MM.1S (cell line): Measurements from ENCODE around the gene CTNNA1.

ENCODE experiments used
- DNase-seq: peaks from one replicate; pipeline ENCODE4 v3.0.0-alpha.2; 2015
- H2AFZ ChIP-seq: fragments of 300-600 bp; sonication (generic); 2 replicates; pipeline ENCODE4 v1.6.0; 2016; ENCODE audit warnings: antibody characterized with exemption, low read length
- H3F3A ChIP-seq: fragments of 300-600 bp; sonication (generic); 2 replicates; pipeline ENCODE4 v1.6.1; 2016; ENCODE audit warnings: mild to moderate bottlenecking, antibody characterized with exemption, low read length, moderate library complexity, mixed read lengths; ENCODE audit not compliant: insufficient read depth
- H3K27ac ChIP-seq: fragments of 300-600 bp; sonication (generic); 2 replicates; pipeline ENCODE4 v1.5.1; 2016; ENCODE audit warnings: mild to moderate bottlenecking, low read length
- H3K27me3 ChIP-seq: fragments of 300-600 bp; sonication (generic); replicated peaks from 2 replicates; pipeline ENCODE4 v1.6.0; 2016; ENCODE audit warnings: low read length; ENCODE audit not compliant: insufficient read depth
- H3K36me3 ChIP-seq: fragments of 300-600 bp; sonication (generic); replicated peaks from 2 replicates; pipeline ENCODE4 v1.6.1; 2016; ENCODE audit warnings: mild to moderate bottlenecking, low read length, mixed read lengths; ENCODE audit not compliant: insufficient read depth
- H3K4me1 ChIP-seq: fragments of 300-600 bp; sonication (generic); 2 replicates; pipeline ENCODE4 v1.6.1; 2016; ENCODE audit warnings: low read length, mixed read lengths
- H3K4me2 ChIP-seq: fragments of 300-600 bp; sonication (generic); 2 replicates; pipeline ENCODE4 v1.6.0; 2016; ENCODE audit warnings: low read depth, low read length
- H3K4me3 ChIP-seq: fragments of 300-600 bp; sonication (generic); 2 replicates; pipeline ENCODE4 v1.5.1; 2016; ENCODE audit warnings: low read length, mixed read lengths
- H3K79me2 ChIP-seq: fragments of 300-600 bp; sonication (generic); 2 replicates; pipeline ENCODE4 v1.6.1; 2016; ENCODE audit warnings: mixed run types, low read length, mixed read lengths
- H3K9ac ChIP-seq: fragments of 300-600 bp; sonication (generic); 2 replicates; pipeline ENCODE4 v1.6.1; 2016; ENCODE audit warnings: low read length, mixed read lengths
- H3K9me2 ChIP-seq: fragments of 300-600 bp; sonication (generic); replicated peaks from 2 replicates; pipeline ENCODE4 v1.6.1; 2016; ENCODE audit warnings: mild to moderate bottlenecking, low read length, mixed read lengths; ENCODE audit not compliant: insufficient read depth
- H3K9me3 ChIP-seq: fragments of 300-600 bp; sonication (generic); replicated peaks from 2 replicates; pipeline ENCODE4 v1.6.1; 2016; ENCODE audit warnings: mild to moderate bottlenecking, low read length, mixed read lengths; ENCODE audit not compliant: insufficient read depth
- H4K20me1 ChIP-seq: fragments of 300-600 bp; sonication (generic); 2 replicates; pipeline ENCODE4 v1.6.1; 2016; ENCODE audit warnings: mild to moderate bottlenecking, low read length, moderate library complexity, mixed read lengths; ENCODE audit not compliant: insufficient read depth
- CTCF ChIP-seq: fragments of 300-600 bp; sonication (generic); IDR thresholded peaks from 2 replicates; pipeline ENCODE4 v1.5.1; 2016; ENCODE audit warnings: antibody characterized with exemption, low read length, mixed read lengths
- EZH2 ChIP-seq: fragments of 300-600 bp; sonication (generic); optimal IDR thresholded peaks from 2 replicates; pipeline ENCODE3; 2017; ENCODE audit warnings: low read depth, mild to moderate bottlenecking, antibody characterized with exemption, low read length, mixed read lengths
- EZH2phosphoT487 ChIP-seq: fragments of 300-600 bp; sonication (generic); IDR thresholded peaks from 2 replicates; pipeline ENCODE4 v1.6.1; 2018; ENCODE audit warnings: antibody characterized with exemption, low read length

CTNNA1 gene

GRCh38 chr5:138872841-138873465 lies 119.7 kb downstream of the CTNNA1 start:
- Histone ChIP-seq H3K4me1 (no peaks in the 10 kb centered on the region), H3K9me3 (no peaks in the 10 kb centered on the region), H3K27ac (no peak overlapping the region), H4K20me1 (no peaks in the 10 kb centered on the region), H3K9ac (no peak overlapping the region), H3K4me2 (no peak overlapping the region), H3K9me2 (no peaks in the 10 kb centered on the region), H2AFZ (no peak overlapping the region), H3F3A (no peaks in the 10 kb centered on the region), H3K27me3 (no peaks in the 10 kb centered on the region), H3K4me3 (no peak overlapping the region), H3K36me3 (no peaks in the 10 kb centered on the region; the same call in 1 of the 2 replicates), H3K79me2 (peaks cover 19% of the 10 kb centered on the region; the same call in 1 of the 2 replicates)
- TF ChIP-seq CTCF (no peak), EZH2 (no peak), EZH2phosphoT487 (no peak)
- DNase-seq = no peak

- DNase-seq = no peak
- no peaks in the 10 kb centered on the region; the same call in 1 of the 2 replicates for H3K36me3 ChIP-seq
- no peak for TF ChIP-seq EZH2
- TF ChIP-seq EZH2phosphoT487 = no peak
- no peak for TF ChIP-seq CTCF
- no peaks in the 10 kb centered on the region for H3K9me3 ChIP-seq
- peaks cover 23% of the 10 kb centered on the region; the same call in 1 of the 2 replicates for H3K79me2 ChIP-seq
- no peaks in the 10 kb centered on the region for H3K4me1 ChIP-seq
- no peaks in the 10 kb centered on the region for H3K9me2 ChIP-seq
- no peak overlapping the region for H3K4me2 ChIP-seq
- no peak overlapping the region for H3K4me3 ChIP-seq
- no peak overlapping the region for H3K27ac ChIP-seq
- no peak overlapping the region for H2AFZ ChIP-seq
- no peaks in the 10 kb centered on the region for H3F3A ChIP-seq
- H4K20me1 ChIP-seq = no peaks in the 10 kb centered on the region
- no peaks in the 10 kb centered on the region for H3K27me3 ChIP-seq
- H3K9ac ChIP-seq = no peak overlapping the region
Measured at GRCh38 chr5:138873466-138874221, 120.4 kb downstream of the CTNNA1 start.

GRCh38 chr5:138874241-138874640 lies 121.0 kb downstream of the CTNNA1 start:
- Histone ChIP-seq H3K9ac (no peak overlapping the region), H3K36me3 (no peaks in the 10 kb centered on the region; the same call in 1 of the 2 replicates), H3K4me1 (no peaks in the 10 kb centered on the region), H3K27ac (no peak overlapping the region), H3K9me2 (no peaks in the 10 kb centered on the region), H4K20me1 (no peaks in the 10 kb centered on the region), H3K4me3 (no peak overlapping the region), H3K27me3 (no peaks in the 10 kb centered on the region), H3K4me2 (no peak overlapping the region), H3K79me2 (peaks cover 23% of the 10 kb centered on the region; the same call in 1 of the 2 replicates), H2AFZ (no peak overlapping the region), H3F3A (no peaks in the 10 kb centered on the region), H3K9me3 (no peaks in the 10 kb centered on the region)
- TF ChIP-seq EZH2 = no peak
- no peak for TF ChIP-seq EZH2phosphoT487
- DNase-seq = no peak
